Hematopoietic multipotent progenitor cell treated with erythropoietin and hydrocortisone succinate and interleukin-3 and kit ligand, for 15 days (in vitro differentiated cells): Measurements from ENCODE around the gene ANAPC4.

ENCODE experiments used
- DNase-seq: peaks from one replicate; pipeline ENCODE4 v3.0.0-alpha.2; 2015; ENCODE audit warnings: low spot score

ANAPC4 gene

GRCh38 chr4:25378437-25378743 lies 1.3 kb downstream of the ANAPC4 start:
- no peak for DNase-seq

- no peak for DNase-seq
Measured at GRCh38 chr4:25379591-25379990, 2.5 kb downstream of the ANAPC4 start.

GRCh38 chr4:25383647-25384046 lies 6.6 kb downstream of the ANAPC4 start:
- no peak for DNase-seq

- DNase-seq: no peak
Measured at GRCh38 chr4:25386926-25387325, 9.9 kb downstream of the ANAPC4 start.

- DNase-seq: no peak
Measured at GRCh38 chr4:25397305-25397704, 20.2 kb downstream of the ANAPC4 start.

GRCh38 chr4:25399510-25399909 lies 22.4 kb downstream of the ANAPC4 start:
- DNase-seq: no peak

GRCh38 chr4:25401066-25401465 lies 24.0 kb downstream of the ANAPC4 start:
- no peak for DNase-seq

GRCh38 chr4:25402521-25402920 lies 25.5 kb downstream of the ANAPC4 start:
- no peak for DNase-seq

- DNase-seq: no peak
Measured at GRCh38 chr4:25403699-25404098, 26.6 kb downstream of the ANAPC4 start.

GRCh38 chr4:25405453-25405852 lies 28.4 kb downstream of the ANAPC4 start:
- no peak for DNase-seq

GRCh38 chr4:25406081-25406692 lies 29.1 kb downstream of the ANAPC4 start:
- DNase-seq: no peak

GRCh38 chr4:25410820-25411529 lies 33.9 kb downstream of the ANAPC4 start:
- no peak for DNase-seq

GRCh38 chr4:25413261-25413660 lies 36.2 kb downstream of the ANAPC4 start:
- no peak for DNase-seq

- DNase-seq: no peak
Measured at GRCh38 chr4:25417014-25417413, 40.0 kb downstream of the ANAPC4 start.

GRCh38 chr4:25420931-25421330 lies 43.9 kb downstream of the ANAPC4 start:
- no peak for DNase-seq

- no peak for DNase-seq
Measured at GRCh38 chr4:25421816-25422525, 44.9 kb downstream of the ANAPC4 start.

GRCh38 chr4:25423548-25423947 lies 46.5 kb downstream of the ANAPC4 start:
- no peak for DNase-seq

- no peak for DNase-seq
Measured at GRCh38 chr4:25424539-25425228, 47.6 kb downstream of the ANAPC4 start.

GRCh38 chr4:25425361-25425760 lies 48.3 kb downstream of the ANAPC4 start:
- no peak for DNase-seq

GRCh38 chr4:25427871-25428270 lies 50.8 kb downstream of the ANAPC4 start:
- DNase-seq: no peak

- DNase-seq: no peak
Measured at GRCh38 chr4:25430630-25431029, 53.6 kb downstream of the ANAPC4 start.

GRCh38 chr4:25433966-25434827 lies 57.1 kb downstream of the ANAPC4 start:
- DNase-seq: no peak
